ENCODE measurements around the gene CNTNAP2.

DNA sequence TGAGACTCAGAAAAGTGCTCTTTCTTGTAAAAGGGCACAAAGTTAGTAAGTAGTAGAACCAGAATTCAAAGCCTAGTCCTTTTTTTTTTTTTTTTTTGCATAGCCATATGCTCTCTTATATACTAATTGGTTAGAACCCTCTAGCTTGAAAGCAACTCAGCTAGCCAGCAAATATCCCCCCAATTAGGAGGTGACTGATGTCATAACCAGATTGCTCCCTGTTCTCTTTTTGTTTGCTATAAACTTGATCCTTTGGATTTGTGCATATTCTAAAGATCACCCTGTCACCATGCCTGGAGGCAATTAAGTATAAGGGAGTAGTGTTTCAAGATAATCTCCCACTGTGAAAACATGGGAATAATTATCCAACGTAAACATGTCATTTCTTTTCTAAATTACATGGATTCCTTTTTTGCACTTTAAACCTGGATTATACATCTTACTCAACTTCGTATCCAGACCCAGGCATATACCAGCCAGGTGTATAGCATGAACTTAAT, 963.4 kb downstream of the CNTNAP2 start:
- TF ChIP-seq CTCF (IDR thresholded peaks at IDR 0.05) (no peak), POLR2A (IDR thresholded peaks at IDR 0.05) (no peak)

Measured in lower leg skin (tissue), 3 donors.